HG03064 (cell line): ENCODE results near the gene ICE1.
"Not testable (repeated sequence)": the region's sequence is repeated elsewhere in the genome, so short reads cannot be mapped to it uniquely, and the experiment has no call there.

ENCODE experiments used
- ATAC-seq: cut with Tn5 transposase; IDR thresholded peaks from one replicate; pipeline ENCODE4 v1.9.1; 2021; ENCODE audit warnings: low read depth; ENCODE audit not compliant: unreplicated experiment

Gene ICE1

DNA sequence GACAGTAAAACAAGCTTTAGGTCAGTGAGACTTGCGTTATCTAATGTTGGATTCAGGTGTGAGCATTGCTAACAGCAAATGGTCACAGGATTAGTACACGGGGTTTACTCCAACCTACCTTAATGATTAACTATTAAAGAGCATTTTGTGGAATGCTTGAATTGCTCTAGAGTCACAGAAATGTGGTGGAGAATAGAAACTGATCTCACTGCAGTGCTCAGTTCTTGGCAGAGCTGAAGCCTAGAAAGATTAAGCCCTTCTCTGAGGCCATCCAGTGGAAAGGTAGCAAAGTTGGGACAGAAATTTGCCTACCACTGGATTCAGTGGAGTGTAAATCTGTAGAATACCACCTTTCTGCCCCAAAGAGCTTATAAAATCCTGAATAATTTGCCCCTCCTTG is 60.9 kb downstream of the ICE1 start:
- ATAC-seq: no peak

DNA sequence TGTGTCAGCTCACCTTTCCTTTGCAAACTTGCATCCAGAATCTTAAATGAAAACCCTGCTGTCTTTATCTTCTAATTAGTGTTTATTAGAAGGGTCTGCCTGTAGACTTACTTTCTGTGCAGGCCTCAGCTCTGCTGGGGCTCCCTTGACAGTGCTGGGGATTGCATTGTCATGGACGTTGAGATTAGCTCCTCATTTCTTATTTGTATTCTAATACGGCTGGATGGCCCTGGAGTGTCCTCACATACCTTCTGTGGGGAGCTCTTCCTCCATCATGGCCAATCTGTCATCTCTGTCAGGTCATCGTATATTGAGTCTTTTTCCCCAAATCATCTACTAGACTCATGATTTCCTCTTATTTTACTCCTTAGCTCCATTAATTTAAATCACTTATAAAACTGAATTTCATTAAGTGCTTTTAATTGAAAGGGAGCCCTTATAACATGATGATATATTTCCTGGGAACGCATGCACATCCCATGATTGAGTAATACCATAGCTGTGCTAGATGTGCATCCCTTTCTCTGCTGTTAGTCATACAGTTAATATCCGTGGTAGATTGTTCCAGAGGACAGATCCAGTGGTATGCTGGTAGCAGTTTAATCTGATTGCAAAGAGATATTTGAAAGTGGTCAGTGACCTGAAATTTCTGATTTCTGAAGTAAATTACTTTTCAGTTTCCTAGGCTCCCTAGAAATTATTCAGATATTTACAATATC is 61.6 kb downstream of the ICE1 start:
- ATAC-seq: no peak

DNA sequence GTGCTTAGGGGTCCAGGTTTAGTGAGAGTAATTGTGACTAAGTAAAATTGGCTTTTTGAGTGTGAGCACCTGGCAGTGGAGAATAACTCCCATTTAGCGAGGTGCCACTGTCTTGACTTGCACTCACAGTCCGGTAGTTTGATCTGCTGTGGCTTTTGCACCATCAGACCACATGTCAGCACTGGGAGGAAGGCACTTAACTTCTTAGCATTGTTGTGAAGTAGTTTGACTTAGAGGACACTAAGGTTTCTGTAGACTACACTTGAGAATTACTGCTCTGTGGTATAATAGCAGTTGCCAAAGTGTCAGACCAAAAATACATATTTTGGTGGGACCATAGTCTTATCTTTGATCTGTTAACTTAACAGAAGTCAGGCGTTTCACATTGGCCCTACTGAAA is 63.6 kb downstream of the ICE1 start:
- no peak for ATAC-seq

DNA sequence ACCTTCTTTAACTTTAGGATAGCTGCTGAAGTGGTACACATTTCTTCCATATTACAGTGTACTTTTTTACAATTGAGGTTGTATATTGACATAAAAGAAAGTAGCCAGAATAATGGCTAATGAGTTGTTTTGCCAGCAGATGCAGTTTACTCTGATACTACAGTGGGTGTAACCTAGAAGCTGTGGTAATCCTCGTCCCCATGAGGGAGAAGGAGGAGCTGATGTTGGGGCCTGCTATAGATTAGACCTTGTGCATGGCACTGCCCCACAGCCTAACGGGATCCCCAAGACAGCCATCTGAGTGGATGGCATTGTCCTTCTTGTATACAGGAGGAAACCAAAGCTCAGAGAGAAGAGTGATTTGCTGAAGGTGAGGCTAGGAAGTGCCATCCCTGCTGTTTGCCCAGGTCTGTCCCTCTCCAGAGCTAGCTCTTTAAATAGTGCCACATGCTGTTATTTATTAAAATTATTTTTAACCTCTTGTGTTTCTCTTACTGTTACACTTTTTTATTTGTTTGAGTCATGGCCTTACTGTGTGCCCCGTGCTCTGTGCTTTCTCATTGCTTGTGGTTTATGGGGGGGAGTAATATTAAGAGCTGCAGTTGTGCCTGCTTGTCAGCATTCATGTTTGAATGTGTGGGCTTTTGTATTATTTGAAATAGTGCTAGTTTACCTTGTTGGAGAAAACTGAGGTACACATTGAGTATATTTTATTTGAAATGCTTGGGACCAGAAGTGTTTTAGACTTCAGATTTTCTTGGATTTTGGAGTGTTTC is 65.3 kb downstream of the ICE1 start:
- ATAC-seq: no peak

GRCh38 chr5:5490774-5491347 is 68.4 kb downstream of the ICE1 start:
- ATAC-seq: no peak

- ATAC-seq: no peak
Observed at GRCh38 chr5:5492087-5492933, 69.8 kb downstream of the ICE1 start.

GRCh38 chr5:5492934-5493271 is 70.4 kb downstream of the ICE1 start:
- not testable (repeated sequence) for ATAC-seq

DNA sequence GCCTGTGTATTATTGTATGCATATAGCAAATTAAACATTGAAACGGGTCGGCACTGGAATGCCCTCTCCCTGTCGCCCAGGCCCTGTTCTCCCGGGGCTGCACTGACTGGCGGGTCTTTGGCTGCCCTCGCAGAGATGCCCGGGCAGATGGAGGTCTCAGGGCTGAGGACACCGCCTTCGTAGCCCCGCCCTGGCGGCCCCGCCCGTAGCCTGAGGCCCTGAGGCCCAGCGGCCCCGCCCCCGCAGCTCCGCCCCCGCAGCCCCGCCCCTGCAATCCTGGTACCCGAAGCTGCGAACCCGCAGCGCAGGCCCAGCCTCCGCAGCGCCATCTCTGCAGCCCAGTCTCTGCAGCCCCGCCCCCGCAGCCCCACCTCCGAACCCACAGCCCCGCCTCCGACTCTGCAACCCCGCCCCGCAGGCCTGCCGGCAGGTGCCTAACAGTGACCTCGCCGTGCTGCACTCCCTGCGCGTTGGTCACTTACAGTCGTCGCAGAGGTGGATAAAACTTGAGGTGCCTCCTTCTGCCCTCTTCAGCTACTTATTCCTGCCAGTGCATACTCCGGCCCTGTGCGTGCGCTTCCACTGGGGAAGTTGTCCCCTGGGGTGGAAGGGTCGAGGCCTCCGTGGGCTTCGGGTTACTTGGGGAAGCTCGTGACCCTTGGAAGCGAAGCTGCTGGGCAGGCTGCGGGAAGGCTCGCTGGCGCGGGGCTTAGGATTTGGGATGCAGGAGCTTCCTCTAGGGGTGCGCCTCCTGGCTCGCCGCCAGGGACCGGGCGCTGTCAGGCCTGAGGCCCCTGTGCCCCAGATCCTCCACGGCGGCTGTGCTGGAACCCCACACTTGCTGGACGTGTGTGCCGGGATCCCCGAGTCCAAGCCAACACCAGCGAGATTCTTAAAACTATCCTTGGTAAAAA is 72.3 kb downstream of the ICE1 start:
- peak; percentile 79 for ATAC-seq

DNA sequence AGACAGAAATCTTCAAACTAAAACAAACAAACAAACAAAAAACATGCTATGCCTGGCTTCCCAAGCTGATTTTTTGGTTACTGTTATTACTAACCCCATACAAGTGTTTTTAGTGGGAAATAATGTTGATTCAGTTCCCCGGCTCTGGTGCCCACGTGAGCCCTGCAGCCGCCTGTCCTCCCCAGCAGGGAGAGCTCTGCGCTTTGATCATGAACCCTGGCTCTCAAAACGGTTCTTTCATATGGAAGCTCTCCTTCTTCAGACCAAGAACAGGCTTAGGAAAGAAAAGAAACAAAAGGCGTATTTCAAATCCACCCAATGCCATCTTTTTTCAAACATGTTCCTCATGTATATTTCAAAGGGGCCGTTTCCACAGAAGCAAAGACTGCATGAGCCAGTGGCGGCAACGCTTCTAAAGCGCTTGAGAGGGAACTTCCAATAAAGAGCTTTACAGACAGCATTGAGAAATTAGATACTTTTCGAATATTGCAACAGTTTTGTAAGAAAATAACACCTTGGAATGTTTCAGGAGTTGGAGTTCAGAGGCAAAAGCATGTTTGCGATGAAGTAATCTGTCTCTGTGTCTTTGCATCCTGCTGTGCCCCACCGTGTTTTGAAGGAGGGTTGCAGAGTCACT is 74.8 kb downstream of the ICE1 start:
- no peak for ATAC-seq

DNA sequence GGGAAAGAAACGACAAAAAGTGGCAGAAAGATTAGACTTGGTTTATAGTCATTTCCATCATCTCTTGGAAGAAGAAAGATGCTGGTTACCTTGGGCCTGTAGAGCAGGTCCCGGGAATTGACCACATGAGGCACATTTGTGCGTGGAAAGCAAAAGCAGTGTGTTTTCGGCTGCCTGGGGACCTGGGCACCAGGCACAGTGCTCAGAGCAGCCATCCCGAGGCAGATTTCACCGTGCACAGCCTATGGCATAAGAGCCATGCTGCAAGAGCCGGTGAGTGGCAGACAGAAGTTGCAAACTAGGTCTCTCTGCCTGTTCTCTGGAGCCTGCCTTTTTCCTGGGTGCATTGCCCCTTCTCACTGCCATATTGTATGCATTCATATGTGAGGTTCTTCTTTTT is 77.0 kb downstream of the ICE1 start:
- ATAC-seq: no peak

- ATAC-seq: no peak
Observed at GRCh38 chr5:5504325-5504724, 81.8 kb downstream of the ICE1 start.

DNA sequence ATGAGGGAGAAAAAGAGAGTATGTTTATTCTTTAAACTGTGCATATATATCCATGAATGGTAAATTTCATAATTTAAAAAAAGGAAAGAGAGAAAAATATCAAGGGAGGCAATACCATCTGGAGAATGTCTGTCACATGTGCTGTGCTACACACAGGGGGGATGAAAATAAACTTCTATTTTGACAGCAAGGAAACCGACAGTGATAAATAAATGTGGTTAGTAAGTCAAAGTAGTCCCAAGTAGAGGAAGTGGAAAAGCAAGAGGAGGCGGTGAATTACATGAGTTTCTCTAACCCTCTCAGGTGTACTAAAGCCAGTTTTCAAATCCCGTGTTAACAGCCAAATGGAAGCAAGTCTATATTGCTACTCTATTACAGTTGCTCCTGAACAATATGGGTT is 83.3 kb downstream of the ICE1 start:
- ATAC-seq: no peak

DNA sequence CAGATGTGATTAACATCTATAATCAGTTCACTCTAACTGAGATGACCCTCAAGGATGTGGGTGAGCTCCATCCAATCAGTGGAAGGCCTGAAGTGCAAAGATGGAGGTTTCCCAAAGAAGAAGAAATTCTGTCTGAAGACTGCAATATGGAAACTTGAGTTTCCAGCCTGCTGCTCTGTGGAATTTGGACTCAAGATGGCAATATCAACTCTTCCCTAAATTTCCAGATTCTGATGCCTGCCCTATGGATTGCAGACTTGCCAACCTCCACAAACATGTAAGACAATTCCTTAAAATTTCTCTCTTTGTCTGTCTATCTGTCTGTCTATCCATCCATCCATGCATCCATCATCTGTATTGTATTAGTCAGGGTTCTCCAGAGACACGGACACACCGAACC is 85.9 kb downstream of the ICE1 start:
- ATAC-seq: no peak

- ATAC-seq: no peak
Observed at GRCh38 chr5:5511904-5512416, 89.5 kb downstream of the ICE1 start.

DNA sequence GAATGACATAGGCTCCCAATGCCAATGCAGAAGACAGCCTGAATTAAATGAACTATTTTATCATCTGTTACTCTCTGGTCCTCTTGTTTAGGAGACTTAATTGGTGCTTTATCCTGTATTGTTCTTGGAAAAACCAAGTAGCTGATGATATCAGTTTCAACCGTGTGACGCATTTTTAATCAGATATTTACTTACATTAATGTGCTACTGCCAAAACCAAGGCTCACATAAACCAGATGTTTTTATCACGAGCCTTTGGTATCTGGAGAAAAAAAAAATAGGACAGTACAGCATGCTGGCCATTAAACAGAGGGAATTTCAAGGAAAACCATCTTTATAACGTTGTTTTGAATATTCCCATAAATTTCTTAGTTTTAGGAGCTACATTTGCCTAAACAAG is 90.1 kb downstream of the ICE1 start:
- no peak for ATAC-seq

GRCh38 chr5:5520622-5521021 is 98.1 kb downstream of the ICE1 start:
- not testable (repeated sequence) for ATAC-seq

- no peak for ATAC-seq
Observed at GRCh38 chr5:5521029-5521428, 98.6 kb downstream of the ICE1 start.

DNA sequence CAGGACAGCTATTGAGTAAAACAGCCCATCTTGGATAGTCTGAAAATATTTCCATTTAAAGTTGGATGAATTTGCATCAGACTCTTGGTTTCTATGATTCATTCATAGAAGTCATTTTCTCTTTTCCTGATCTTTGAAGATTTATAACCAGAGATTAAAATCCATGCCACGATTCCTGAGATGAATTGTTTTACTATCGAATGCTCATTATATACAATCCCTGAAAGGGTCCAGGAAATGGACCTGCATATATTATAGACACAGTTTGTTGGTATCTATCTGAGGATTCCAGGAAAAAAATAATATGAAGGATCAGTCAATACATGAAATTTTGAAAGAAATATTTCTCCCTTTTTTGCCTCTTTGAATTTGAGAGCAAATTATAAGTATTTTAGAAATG is 99.0 kb downstream of the ICE1 start:
- ATAC-seq: no peak

GRCh38 chr5:5522336-5522735 is 99.9 kb downstream of the ICE1 start:
- ATAC-seq: no peak
